ENCODE results near the gene HIVEP3.

DNA sequence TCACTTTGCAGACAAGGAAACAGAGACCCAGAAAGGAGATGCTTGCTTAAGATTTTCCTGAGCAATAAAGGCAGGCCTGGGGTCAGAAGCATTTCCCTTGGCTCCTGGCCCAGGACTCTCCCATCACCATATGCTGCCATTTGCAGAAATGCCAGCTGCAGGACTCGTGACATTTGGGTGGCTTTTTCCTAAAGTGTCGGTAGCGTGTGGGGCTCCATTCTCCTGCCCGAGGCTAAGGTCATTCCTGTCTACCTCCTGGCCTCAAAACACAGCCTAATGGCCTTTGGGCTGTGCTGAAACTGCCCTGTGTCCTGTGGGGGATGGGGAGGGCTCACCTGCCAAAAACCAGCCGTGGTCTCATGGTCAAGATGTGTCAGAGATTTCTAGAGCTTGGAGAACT, 218.1 kb downstream of the HIVEP3 start:
- TF ChIP-seq TEAD4 (IDR thresholded peaks at IDR 0.05) (no peak), RAD21 (IDR thresholded peaks at IDR 0.05; ENCODE audit: low read depth) (no peak), EP300 (IDR thresholded peaks at IDR 0.05; ENCODE audit: borderline replicate concordance) (no peak), EGR1 (IDR thresholded peaks at IDR 0.05) (no peak), TAF1 (IDR thresholded peaks at IDR 0.05; ENCODE audit: low read depth) (no peak), YY1 (IDR thresholded peaks at IDR 0.05; ENCODE audit: low read depth) (no peak), NFIC (IDR thresholded peaks at IDR 0.05) (no peak), CEBPB (IDR thresholded peaks at IDR 0.05) (no peak)
- TF ChIP-seq, protein P1, sequence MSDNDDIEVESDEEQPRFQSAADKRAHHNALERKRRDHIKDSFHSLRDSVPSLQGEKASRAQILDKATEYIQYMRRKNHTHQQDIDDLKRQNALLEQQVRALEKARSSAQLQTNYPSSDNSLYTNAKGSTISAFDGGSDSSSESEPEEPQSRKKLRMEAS (IDR thresholded peaks at IDR 0.05): no peak
- TF ChIP-seq, protein P2, sequence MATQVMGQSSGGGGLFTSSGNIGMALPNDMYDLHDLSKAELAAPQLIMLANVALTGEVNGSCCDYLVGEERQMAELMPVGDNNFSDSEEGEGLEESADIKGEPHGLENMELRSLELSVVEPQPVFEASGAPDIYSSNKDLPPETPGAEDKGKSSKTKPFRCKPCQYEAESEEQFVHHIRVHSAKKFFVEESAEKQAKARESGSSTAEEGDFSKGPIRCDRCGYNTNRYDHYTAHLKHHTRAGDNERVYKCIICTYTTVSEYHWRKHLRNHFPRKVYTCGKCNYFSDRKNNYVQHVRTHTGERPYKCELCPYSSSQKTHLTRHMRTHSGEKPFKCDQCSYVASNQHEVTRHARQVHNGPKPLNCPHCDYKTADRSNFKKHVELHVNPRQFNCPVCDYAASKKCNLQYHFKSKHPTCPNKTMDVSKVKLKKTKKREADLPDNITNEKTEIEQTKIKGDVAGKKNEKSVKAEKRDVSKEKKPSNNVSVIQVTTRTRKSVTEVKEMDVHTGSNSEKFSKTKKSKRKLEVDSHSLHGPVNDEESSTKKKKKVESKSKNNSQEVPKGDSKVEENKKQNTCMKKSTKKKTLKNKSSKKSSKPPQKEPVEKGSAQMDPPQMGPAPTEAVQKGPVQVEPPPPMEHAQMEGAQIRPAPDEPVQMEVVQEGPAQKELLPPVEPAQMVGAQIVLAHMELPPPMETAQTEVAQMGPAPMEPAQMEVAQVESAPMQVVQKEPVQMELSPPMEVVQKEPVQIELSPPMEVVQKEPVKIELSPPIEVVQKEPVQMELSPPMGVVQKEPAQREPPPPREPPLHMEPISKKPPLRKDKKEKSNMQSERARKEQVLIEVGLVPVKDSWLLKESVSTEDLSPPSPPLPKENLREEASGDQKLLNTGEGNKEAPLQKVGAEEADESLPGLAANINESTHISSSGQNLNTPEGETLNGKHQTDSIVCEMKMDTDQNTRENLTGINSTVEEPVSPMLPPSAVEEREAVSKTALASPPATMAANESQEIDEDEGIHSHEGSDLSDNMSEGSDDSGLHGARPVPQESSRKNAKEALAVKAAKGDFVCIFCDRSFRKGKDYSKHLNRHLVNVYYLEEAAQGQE (IDR thresholded peaks at IDR 0.05; ENCODE audit: low read depth): no peak
